GM19467 (cell line): ENCODE measurements around the gene MSRB1.
"Not testable (repeated sequence)": the region's sequence is repeated elsewhere in the genome, so short reads cannot be mapped to it uniquely, and the experiment has no call there.

ENCODE experiments used
- ATAC-seq: cut with Tn5 transposase; IDR thresholded peaks from one replicate; pipeline ENCODE4 v1.9.1; 2021; ENCODE audit warnings: mild to moderate bottlenecking, moderate library complexity; ENCODE audit not compliant: unreplicated experiment

The MSRB1 gene

DNA sequence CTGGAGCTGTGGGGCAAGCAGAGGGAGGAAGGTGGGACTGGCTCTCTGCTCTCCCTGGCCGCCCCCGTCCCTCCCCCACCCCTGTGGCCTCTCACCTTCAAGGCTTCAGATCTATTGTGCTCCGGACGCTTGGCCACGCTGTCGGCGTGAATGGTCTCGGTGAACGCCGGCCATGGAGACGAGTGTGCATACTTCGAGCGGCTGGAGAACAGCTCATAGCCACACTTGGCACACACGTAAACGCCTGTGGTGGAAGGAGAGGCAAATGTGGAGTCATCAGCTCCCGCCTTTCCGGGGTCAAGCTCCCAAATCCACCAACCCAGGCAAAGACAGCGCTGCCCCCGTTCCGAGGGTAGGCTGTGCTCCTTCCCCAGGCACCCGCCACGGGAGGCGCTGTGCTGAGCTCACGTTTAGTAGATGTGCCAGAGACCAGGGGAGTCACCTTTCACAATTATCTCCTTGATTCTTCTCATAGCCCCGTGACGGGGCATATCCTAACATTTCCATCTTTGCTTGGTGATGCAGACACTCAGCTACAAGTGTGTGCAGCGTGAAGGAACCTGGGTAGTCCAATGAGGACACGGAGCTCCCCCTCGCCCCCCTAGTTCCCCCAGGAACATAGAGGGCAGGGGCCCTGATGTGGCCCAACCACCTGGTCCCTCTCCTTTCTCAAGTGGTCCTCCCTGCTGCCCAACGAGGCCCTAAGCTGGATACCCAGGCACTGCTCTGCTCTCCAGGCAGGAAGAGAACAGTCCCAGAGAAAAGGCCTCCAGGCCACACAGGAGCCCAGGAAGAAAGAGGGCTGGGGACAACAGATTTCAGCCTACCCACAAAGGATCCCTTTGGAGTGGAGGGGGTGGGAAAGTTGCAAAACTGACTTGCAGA, 1.6 kb downstream of the MSRB1 start:
- ATAC-seq, result no peak

DNA sequence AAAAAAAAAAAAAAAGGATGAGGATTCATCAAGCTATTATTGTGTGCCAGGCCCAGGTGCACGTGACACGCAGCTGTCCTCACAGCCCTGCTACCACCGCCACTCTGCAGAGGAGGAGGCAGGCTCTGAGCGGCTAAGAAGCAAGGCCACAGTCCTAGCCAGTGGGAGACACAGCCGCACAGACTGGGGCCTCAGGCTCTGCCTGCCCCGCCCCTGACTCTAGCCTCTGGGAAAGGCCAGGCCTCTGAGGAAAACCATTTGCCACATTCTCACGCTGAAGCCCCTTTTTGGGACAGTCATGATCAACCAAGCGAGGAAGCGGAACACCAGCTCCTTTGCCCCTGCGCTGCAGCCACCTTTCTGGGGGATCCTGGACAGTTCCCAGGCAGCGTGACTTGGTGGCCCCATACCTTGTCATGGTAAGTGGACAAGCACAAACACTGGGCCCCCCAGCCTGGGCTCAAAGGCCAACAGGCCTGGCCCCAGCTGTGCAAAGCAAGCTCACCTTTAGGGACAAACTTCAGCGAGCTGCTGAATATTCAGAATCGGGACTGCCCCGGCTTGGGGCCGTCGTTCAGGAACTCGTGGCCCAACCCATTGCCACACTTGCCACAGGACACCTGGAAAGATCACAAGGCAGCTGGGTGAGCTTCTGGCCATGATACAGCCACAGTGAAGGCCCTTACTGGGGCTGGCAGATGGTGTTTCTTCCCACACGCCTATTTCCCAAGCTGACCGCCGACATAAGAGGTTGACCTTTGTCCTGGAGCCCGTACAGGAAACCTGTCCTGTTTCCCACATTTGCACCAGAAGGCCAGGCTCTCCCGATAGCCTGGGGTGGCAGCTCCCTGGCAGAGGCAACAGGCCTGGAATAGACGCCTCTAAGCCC, 2.5 kb downstream of the MSRB1 start:
- no peak for ATAC-seq

DNA sequence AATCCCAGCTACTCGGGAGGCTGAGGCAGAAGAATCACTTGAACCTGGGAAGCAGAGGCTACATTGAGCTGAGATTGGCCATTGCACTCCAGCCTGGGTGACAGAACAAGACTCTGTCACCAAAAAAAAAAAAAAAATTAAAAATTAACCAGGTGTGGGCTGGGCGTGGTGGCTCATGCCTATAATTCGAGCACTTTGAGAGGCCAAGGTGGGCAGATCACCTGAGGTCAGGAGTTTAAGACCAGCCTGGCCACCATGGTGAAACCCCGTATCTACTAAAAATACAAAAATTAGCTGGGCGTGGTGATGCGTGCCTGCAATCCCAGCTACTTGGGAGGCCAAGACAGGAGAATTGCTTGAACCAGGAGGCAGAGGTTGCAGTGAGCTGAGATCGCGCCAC, 3.2 kb downstream of the MSRB1 start:
- not testable (repeated sequence) for ATAC-seq

DNA sequence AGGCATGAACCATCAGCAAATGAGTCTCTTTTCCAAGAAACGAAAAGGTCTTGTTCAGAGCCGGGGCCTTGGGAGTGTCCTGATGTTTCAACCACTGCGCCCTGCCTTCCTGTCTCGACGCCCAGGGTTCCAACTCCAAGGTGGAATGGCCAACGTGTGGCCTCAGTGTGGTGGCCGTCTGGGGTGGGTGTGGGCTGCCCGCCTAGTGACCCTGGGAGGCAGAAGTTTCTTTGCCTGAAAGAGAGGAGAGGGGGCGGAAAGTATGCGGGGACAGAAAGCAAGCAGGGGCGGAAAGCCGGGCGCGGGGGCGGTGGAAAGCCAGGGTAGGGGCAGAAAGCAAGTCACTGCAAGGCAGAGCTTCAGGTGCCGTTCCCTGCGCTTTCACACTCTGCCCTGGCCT, 4.1 kb downstream of the MSRB1 start:
- ATAC-seq, result no peak

- no peak for ATAC-seq
Observed at GRCh38 chr16:1938316-1938715, 4.7 kb downstream of the MSRB1 start.

- no peak for ATAC-seq
Observed at GRCh38 chr16:1936945-1937479, 6.0 kb downstream of the MSRB1 start.

DNA sequence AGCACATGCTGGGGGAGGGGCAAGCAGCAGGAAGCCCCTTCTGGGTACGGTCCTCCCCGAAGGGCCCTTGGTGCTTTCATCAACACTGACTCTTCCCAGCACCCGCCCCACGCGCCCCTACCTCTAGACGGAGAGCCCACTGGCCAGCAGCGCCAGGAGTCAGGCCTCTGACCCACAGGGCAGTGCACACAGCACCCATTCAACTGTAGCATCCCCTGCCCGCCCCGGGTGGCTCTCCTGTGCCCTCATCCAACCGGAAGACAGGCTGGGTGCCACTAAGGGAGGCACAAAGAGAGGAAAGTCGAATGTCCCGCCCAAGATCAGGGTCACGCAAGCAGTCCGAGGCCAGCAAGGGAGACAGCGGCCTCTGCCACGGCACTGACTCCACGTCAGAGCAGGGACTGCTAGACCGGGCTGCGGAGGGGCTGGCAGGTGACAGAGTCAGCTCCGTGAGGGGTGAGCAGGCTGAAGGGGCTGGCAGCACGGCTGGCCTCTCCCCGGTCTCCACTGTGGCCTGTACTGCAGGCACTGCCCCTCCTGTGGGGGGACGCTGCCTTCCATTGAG, 9.8 kb downstream of the MSRB1 start:
- no peak for ATAC-seq

GRCh38 chr16:1932050-1933028, 10.7 kb downstream of the MSRB1 start:
- no peak for ATAC-seq

DNA sequence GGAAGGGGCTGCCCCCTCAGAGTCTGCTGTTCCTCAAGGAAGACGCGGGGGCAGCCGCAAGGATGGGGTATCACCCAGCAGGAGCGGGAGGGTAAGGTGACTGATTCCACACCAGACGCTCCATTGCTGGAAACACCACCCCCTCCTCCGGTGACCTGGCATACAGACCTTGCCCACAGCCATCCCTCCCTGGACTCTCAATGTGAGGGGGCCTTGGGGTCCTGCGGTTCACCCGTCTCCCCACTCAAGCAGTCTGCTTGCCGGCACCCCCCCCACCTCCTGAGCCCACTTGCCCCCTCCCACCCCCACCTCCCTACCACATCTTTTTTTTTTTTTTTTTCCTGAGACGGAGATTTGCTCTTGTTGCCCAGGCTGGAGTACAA, 12.7 kb downstream of the MSRB1 start:
- ATAC-seq, result no peak

- ATAC-seq, result peak; percentile 76
Observed at GRCh38 chr16:1929578-1930337, 13.2 kb downstream of the MSRB1 start.

- ATAC-seq, result no peak
Observed at GRCh38 chr16:1929105-1929504, 13.9 kb downstream of the MSRB1 start.

GRCh38 chr16:1926271-1926670, 16.7 kb downstream of the MSRB1 start:
- no peak for ATAC-seq

DNA sequence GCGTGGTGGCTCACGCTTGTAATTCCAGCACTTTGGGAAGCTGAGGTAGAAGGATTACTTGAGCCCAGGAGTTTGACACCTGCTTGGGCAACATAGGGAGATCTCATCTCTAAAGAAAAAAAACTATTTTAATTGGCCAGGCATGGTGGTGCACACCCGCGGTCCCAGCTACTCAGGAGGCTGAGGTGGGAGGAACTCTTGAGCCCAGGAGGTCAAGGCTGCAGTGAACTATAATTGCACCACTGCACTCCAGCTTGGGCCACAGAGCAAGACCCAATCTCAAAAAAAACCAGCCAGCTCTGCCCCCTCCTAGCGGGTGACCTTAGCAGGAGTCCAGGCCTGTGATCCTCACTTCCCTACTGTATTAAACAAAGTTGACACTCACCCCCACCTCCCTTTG, 18.9 kb downstream of the MSRB1 start:
- ATAC-seq, result no peak

DNA sequence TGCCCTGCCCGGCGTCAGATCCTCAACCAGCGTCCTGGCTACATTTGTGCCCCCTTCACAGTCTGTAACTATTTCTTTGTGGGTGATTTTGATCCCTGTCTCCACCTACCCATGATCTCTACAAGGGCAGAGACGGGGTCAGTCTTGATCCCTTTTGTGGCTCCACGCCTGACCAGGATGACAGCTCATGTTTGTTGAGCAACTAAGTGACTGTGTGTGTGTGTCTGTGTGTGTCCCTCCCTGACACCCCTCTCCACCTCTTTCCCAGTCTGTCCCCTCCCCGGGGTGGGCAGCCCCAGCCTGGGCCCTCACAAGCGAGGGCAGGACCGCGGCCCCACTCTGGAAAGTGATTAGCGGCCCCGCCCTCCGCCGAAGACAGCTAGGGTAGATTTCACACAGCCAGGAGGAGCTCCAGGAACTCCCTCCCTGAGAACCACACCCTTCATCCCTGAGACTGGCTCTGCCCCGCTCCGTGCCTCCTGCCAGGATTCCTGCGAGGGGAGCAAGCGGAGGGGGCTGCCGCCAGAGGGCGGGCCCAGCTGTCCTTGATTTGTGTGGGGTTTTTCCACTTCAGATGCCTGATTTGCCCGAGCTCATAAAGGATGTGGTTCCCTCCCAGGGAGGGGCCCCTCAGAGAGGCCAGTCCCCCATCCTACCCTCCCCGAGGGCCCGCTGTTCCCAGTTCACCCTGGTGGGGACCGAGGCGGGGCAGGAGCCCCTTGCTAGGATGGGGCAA, 19.5 kb downstream of the MSRB1 start:
- ATAC-seq, result no peak

- ATAC-seq, result no peak
Observed at GRCh38 chr16:1922357-1922756, 20.6 kb downstream of the MSRB1 start.

DNA sequence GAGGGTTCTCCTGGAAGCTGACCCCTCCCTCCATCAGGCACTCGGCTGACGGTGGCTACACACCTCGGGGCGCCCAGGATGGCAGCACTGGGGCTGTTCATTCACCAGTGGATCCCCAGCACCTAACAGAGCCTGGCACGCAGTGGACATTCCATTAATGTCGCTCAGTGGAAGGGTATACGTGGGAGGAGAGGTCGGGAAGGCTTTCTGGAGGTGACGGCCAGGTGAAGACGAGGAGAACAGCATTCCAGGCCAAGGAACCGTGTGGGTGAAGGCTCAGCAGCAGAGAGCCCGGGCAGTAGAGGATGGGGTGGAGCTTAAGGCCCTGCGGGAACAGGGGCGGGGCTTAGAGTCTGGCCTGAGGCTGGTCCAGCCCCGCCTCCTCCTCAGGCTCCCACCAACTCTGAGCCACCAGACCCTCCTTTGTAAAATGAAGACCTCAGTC, 22.2 kb downstream of the MSRB1 start:
- no peak for ATAC-seq

GRCh38 chr16:1920122-1920521, 22.9 kb downstream of the MSRB1 start:
- not testable (repeated sequence) for ATAC-seq

- no peak for ATAC-seq
Observed at GRCh38 chr16:1919327-1919998, 23.5 kb downstream of the MSRB1 start.
